MCF 10A (cell line): ENCODE data around the gene MSL2. TPM values are rescaled to one million over a fixed set of nuclear protein-coding genes. Genes with fewer than 3 reads are reported as not detected.
"Not testable (repeated sequence)": the region's sequence is repeated elsewhere in the genome, so short reads cannot be mapped to it uniquely, and the experiment has no call there.

ENCODE experiments used
- BruUV-seq: library from RNA; stranded (reverse); fragments of 400-500 nt; replicated peaks from 2 replicates; lab custom pipeline; 2021; lab: Mats Ljungman, UMichigan
- CTCF ChIA-PET: fragments of 300-600 bp; sonication (Branson Sonifier 250); formaldehyde crosslinking; extraction: SDS; loops from one replicate; lab custom pipeline; 2021; ENCODE audit warnings: antibody characterized with exemption, inconsistent platforms; lab: Yijun Ruan, JAX
- POLR2A ChIA-PET: fragments of 300-600, 350-650 bp; sonication (Branson Sonifier 250); formaldehyde crosslinking; extraction: SDS; loops from one replicate; lab custom pipeline; 2020; ENCODE audit warnings: antibody characterized with exemption, inconsistent platforms; lab: Yijun Ruan, JAX
- DNase-seq: peaks from one replicate; pipeline ENCODE4 v3.0.0-alpha.2; 2018; ENCODE audit not compliant: unreplicated experiment
- H3K27ac Mint-ChIP-seq: one replicate; pipeline ENCODE4 v1.8.0; 2022; ENCODE audit warnings: mild to moderate bottlenecking, low read depth, mixed read lengths; ENCODE audit not compliant: unreplicated experiment
- H3K27me3 Mint-ChIP-seq: one replicate; pipeline ENCODE4 v1.8.0; 2022; ENCODE audit warnings: mixed read lengths; ENCODE audit not compliant: insufficient read depth, unreplicated experiment
- H3K36me3 Mint-ChIP-seq: one replicate; pipeline ENCODE4 v1.8.0; 2022; ENCODE audit warnings: mild to moderate bottlenecking, moderate library complexity, mixed read lengths; ENCODE audit not compliant: insufficient read depth, unreplicated experiment
- H3K4me1 Mint-ChIP-seq: one replicate; pipeline ENCODE4 v1.8.0; 2022; ENCODE audit warnings: mixed read lengths; ENCODE audit not compliant: insufficient read depth, unreplicated experiment
- H3K4me3 Mint-ChIP-seq: one replicate; pipeline ENCODE4 v1.8.0; 2022; ENCODE audit warnings: mild to moderate bottlenecking, moderate library complexity, mixed read lengths; ENCODE audit not compliant: unreplicated experiment
- H3K9me3 Mint-ChIP-seq: one replicate; pipeline ENCODE4 v1.8.0; 2022; ENCODE audit warnings: mixed read lengths; ENCODE audit not compliant: unreplicated experiment
- CTCF ChIP-seq: fragments of 200-600 bp; IDR thresholded peaks from one replicate; pipeline ENCODE4 v1.8.0; 2022; ENCODE audit warnings: antibody characterized with exemption, mild to moderate bottlenecking; ENCODE audit not compliant: unreplicated experiment
- intact Hi-C: fragments of 100-400 bp; cut with micrococcal nuclease; formaldehyde crosslinking; loops from 2 replicates; pipeline ENCODE4 v1.14.1; 2022
- total RNA-seq: library from RNA; stranded (reverse); gene quantifications from 2 replicates; pipeline ENCODE4 v1.2.3, GENCODE V29; 2022

The MSL2 gene
- total RNA-seq, 1 experiment from 2014 or later: 33.4 TPM

- peaks cover 44% of the 10 kb centered on the region for H3K27me3 Mint-ChIP-seq
- H3K4me3 Mint-ChIP-seq: no peak overlapping the region
- no peak for TF ChIP-seq CTCF
- no peak for DNase-seq
- POLR2A ChIA-PET: no interaction called here
- no peaks in the 10 kb centered on the region for H3K4me1 Mint-ChIP-seq
- intact Hi-C loops: no loop called here
- no TSS peak for BruUV-seq
- H3K9me3 Mint-ChIP-seq: no peaks in the 10 kb centered on the region
- H3K36me3 Mint-ChIP-seq: no peaks in the 10 kb centered on the region
- no peak overlapping the region for H3K27ac Mint-ChIP-seq
- CTCF ChIA-PET: interaction anchor here (1.2 to 1.3 kb wide), 2 partner anchors 14 to 35 kb away, joined by 3 to 4 read pairs; no protein-coding TSS in a partner anchor
Measured at GRCh38 chr3:136237103-136237502, 41.0 kb upstream of the MSL2 start.

GRCh38 chr3:136236109-136236508 is 40.0 kb upstream of the MSL2 start:
- DNase-seq: no peak
- Mint-ChIP-seq H3K9me3 (no peaks in the 10 kb centered on the region), H3K4me1 (no peaks in the 10 kb centered on the region), H3K36me3 (no peaks in the 10 kb centered on the region), H3K27ac (no peak overlapping the region), H3K4me3 (no peak overlapping the region), H3K27me3 (peaks cover 34% of the 10 kb centered on the region)
- ChIA-PET CTCF (interaction anchor here (1.3 kb wide), 1 partner anchor 15 kb away, joined by 4 read pairs; no protein-coding TSS in a partner anchor), POLR2A (no interaction called here)
- BruUV-seq: no TSS peak
- intact Hi-C loops: no loop called here
- no peak for TF ChIP-seq CTCF

GRCh38 chr3:136235545-136235944 is 39.4 kb upstream of the MSL2 start:
- intact Hi-C loops: no loop called here
- POLR2A ChIA-PET: no interaction called here
- Mint-ChIP-seq H3K27me3 (peaks cover 28% of the 10 kb centered on the region), H3K4me3 (no peak overlapping the region), H3K36me3 (no peaks in the 10 kb centered on the region), H3K9me3 (no peaks in the 10 kb centered on the region), H3K27ac (no peak overlapping the region), H3K4me1 (no peaks in the 10 kb centered on the region)
- BruUV-seq: no TSS peak
- no peak for DNase-seq
- CTCF ChIA-PET: interaction anchor here (0.6 to 1.3 kb wide), 3 partner anchors 11 to 20 kb away, joined by 4 to 5 read pairs (median 4); no protein-coding TSS in a partner anchor
- TF ChIP-seq CTCF: no peak

GRCh38 chr3:136232413-136232812 is 36.3 kb upstream of the MSL2 start:
- Mint-ChIP-seq H3K27ac (no peak overlapping the region), H3K36me3 (no peaks in the 10 kb centered on the region), H3K27me3 (peaks cover 17% of the 10 kb centered on the region), H3K9me3 (no peaks in the 10 kb centered on the region), H3K4me1 (no peaks in the 10 kb centered on the region), H3K4me3 (no peak overlapping the region)
- DNase-seq: no peak
- POLR2A ChIA-PET: interaction anchor here (0.6 kb wide), 1 partner anchor 36 kb away, joined by 3 read pairs; the partner anchor contains the start of gene MSL2
- TF ChIP-seq CTCF: no peak
- intact Hi-C loops: no loop called here
- CTCF ChIA-PET: interaction anchor here (0.6 kb wide), 2 partner anchors 520 to 1740 kb away, joined by 3 read pairs; no protein-coding TSS in a partner anchor
- BruUV-seq: no TSS peak

GRCh38 chr3:136222746-136223145 is 26.6 kb upstream of the MSL2 start:
- H3K4me1 Mint-ChIP-seq: peaks cover 13% of the 10 kb centered on the region
- H3K4me3 Mint-ChIP-seq, H3K27ac Mint-ChIP-seq, BruUV-seq, H3K9me3 Mint-ChIP-seq, POLR2A ChIA-PET, CTCF ChIA-PET, intact Hi-C loops, H3K36me3 Mint-ChIP-seq: not testable (repeated sequence)
- DNase-seq: peak; percentile 24
- H3K27me3 Mint-ChIP-seq: peaks cover 11% of the 10 kb centered on the region
